Hematopoietic multipotent progenitor cell treated with erythropoietin and hydrocortisone succinate and interleukin-3 and kit ligand, for 15 days (in vitro differentiated cells): ENCODE measurements around the gene CSTPP1.
A peak's percentile ranks its signal among the peaks of the same experiment; 100 is the strongest.
"Not testable (repeated sequence)": the region's sequence is repeated elsewhere in the genome, so short reads cannot be mapped to it uniquely, and the experiment has no call there.

ENCODE experiments used
- DNase-seq: peaks from one replicate; pipeline ENCODE4 v3.0.0-alpha.2; 2015; ENCODE audit warnings: low spot score

The CSTPP1 gene

DNA sequence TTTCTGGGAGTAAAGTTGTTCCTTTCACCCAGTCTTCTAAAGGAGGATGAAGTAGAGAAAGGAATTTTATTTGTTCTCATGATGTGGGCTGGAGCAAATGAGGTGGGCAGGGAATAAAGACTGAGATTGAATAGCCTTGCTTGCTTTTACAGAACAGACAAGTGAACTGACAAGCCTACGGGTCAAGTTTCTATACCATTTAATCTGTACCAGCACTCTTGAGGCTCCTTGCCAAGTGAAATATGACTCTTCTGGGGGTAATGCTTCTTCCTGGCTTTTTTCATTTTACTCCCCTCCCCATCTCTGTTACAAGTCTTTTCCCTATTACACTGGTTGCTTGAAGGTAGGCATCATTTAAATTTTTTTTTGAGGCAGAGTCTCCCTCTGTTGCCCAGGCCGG is 54.8 kb downstream of the CSTPP1 start:
- no peak for DNase-seq

DNA sequence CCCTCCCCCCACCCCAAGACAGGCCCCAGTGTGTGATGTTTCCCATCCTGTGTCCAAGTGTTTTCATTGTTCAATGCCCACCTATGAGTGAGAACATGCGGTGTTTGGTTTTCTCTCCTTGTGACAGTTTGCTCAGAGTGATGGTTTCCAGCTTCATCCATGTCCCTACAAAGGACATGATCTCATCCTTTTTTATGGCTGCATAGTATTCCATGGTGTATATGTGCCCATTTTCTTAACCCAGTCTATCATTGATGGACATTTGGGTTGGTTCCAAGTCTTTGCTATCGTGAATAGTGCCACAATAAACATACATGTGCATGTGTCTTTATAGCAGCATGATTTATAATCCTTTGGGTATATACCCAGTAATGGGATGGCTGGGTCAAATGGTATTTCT is 55.8 kb downstream of the CSTPP1 start:
- not testable (repeated sequence) for DNase-seq

DNA sequence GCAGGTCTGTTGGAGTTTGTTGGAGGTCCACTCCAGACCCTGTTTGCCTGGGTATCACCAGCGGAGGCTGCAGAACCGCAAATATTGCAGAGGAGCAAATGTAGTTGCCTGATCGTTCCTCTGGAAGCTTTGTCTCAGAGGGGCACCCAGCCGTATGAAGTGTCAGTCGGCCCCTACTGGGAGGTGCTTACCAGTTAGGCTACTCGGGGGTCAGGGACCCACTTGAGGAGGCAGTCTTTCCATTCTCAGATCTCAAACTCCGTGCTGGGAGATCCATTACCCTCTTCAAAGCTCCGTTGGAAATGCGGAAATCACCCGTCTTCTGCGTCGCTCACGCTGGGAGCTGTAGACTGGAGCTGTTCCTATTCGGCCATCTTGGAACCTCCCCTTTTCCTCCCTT is 61.2 kb downstream of the CSTPP1 start:
- not testable (repeated sequence) for DNase-seq

DNA sequence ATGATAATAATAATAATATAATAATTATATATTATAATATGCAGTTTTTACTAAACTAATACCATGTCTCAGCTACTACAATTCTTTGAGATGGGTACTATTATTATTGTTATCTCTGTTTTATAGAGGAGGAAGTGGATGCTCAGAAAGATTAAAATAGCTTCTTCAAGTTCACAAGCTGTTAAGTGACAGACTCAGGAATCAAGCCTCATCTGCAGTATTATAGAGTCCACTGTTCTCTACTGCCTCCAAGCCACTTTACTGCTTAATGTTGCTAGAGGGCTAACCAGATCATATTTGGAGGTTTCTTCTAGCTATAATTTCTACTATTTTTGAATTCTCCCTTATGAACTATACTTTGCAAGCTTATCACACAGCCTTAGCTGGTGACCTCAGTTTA is 62.7 kb downstream of the CSTPP1 start:
- no peak for DNase-seq

- no peak for DNase-seq
Measured at GRCh38 chr11:47000033-47000432, 63.5 kb downstream of the CSTPP1 start.

- DNase-seq, result no peak
Measured at GRCh38 chr11:47001781-47002181, 65.2 kb downstream of the CSTPP1 start.

GRCh38 chr11:47002390-47002789 is 65.8 kb downstream of the CSTPP1 start:
- no peak for DNase-seq

GRCh38 chr11:47003180-47003877 is 66.8 kb downstream of the CSTPP1 start:
- DNase-seq, result no peak

DNA sequence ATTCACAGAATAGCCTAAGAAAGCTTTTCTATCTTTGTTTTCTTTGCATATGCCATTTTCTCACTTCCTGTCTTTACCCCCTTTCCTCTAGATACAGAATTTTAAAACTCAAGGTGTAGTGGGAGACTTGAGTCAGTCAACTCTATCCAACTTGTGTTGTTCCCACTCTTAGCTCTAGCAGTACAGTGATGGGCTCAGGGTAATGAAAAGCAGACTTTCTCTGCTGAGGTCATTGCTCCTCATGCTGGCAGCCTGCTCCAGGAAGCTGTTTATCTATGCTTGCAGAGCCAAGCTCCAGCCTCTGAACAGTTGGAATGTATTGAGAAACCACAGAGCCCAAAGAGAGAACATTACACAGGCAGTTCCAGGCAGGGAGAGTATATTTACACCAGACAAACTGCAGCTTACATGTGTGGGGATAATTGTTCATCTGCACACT is 68.1 kb downstream of the CSTPP1 start:
- DNase-seq, result peak; percentile 54

DNA sequence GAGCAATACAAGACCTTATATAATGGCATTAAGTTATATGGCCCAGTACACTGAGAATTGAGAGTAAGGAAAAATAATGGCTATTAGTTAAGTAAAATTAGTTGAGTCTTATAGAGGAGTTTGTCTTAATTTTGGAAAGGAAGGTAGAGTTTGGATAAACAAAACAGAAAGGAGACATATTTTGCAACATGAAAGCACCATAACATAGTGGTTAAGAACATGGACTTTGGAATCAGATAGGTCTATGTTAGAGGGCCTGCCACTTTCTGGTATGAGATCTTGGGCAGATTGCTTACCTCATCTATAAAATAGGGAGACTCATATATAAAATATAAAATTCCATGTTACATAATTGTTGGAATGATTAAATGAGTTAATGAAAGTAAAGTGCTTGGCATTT is 68.9 kb downstream of the CSTPP1 start:
- no peak for DNase-seq

GRCh38 chr11:47007579-47007978 is 71.0 kb downstream of the CSTPP1 start:
- no peak for DNase-seq

- no peak for DNase-seq
Measured at GRCh38 chr11:47010179-47010578, 73.6 kb downstream of the CSTPP1 start.

GRCh38 chr11:47014097-47014496 is 77.5 kb downstream of the CSTPP1 start:
- no peak for DNase-seq

GRCh38 chr11:47018637-47019036 is 82.1 kb downstream of the CSTPP1 start:
- DNase-seq, result no peak

DNA sequence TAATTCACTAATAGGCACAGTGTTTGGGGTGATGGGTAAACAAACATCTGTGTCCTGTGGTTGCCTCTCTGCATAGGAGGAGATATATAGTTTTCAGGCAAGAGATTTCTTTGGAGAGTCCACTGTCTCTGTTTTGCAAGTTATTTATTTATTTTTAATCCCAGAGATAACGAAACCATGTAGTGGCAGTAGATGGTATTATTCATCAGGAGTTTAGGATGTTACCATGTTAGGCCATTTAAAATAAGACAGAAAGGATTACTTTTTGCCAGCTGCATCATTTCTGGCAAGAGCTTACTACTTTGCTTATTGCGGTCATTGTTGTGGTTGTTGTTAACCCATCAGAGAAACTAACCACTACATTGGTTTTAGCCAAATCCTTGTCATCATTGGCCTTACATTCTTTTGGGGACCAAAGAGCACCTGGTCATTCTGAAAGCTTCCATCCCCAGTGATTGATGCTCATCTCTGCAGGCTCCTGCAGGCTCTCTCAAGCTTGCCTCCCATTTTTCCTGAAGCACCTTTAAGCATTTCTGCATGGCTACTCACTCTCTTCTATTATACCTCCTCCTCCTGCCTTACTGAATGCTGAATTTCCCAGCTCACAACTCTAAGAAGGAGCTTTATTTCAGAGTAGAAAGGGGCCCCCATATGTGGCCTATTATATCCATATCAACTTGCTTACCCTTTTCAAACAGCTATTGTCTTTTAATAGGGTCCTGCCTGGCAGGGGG is 84.4 kb downstream of the CSTPP1 start:
- no peak for DNase-seq

DNA sequence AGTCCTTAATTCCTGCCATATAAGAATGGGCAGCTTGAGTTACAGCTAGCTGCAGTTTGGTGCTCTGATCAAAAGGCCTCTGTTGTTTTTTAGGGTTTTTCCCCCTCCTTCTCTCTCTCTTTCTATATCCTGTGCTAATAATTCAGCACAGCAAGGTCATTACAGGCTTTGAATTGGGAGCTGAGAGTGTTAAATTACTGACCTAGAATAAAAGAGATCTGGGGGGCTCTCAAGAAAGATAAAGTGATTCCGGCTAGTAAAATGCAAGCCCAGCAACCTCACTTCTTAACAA is 84.9 kb downstream of the CSTPP1 start:
- DNase-seq, result no peak

DNA sequence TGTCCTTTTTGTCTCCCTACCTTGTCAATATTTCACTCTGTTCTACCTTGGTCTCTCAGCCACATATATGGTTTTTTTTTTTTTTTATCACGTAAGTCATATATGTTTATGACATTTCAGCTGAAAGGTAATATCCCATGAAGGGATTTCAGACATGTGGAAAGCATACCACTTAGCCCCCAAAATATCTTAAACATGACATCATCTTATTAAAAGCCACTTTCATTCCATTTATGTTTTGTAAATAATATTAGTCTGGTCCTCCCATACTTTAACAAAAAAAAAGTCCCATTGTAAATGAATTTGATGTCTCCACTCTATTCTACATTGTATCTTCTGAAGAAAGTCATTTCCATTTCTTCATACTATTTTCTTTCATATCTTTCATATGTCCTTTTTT is 85.4 kb downstream of the CSTPP1 start:
- DNase-seq, result no peak

GRCh38 chr11:47028195-47029093 is 91.9 kb downstream of the CSTPP1 start:
- DNase-seq, result no peak

DNA sequence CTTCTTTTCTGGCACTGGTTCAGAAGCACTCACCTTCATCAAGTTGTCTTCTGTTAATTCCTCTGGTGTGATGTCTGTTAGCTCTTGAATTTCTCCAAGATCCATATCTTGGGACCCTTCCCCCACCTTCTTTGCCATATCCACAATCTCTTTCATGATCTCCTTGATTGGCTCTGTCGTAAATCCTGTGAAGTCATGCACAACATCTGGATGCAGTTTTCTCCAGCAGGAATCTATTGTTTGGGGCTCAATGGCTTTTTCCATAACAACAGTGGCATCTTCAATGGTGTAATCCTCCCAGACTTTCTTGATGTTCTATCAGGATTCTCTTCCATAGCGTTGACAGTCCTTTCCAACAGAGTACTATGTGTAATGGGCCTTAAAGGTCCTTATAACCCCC is 96.9 kb downstream of the CSTPP1 start:
- DNase-seq, result no peak

DNA sequence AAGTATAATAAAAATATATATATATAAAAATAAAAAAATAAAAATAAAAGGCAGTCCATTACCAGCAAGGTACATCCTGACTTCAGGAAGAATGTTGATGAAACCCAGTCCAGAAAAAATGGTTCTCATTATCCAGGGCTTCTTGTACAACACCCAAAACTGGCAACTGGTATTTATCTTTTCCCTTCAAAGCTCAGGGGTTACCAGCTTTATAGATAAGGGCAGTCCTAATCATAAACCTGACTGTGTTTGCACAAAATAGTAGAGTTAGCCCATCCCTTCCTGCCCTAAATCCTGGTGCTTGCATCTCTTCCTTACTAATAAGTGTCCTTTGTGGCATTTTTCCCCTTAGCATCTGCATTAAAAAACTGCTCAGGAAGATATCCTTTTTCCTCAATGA is 97.5 kb downstream of the CSTPP1 start:
- DNase-seq, result no peak

GRCh38 chr11:47035108-47035507 is 98.5 kb downstream of the CSTPP1 start:
- no peak for DNase-seq

DNA sequence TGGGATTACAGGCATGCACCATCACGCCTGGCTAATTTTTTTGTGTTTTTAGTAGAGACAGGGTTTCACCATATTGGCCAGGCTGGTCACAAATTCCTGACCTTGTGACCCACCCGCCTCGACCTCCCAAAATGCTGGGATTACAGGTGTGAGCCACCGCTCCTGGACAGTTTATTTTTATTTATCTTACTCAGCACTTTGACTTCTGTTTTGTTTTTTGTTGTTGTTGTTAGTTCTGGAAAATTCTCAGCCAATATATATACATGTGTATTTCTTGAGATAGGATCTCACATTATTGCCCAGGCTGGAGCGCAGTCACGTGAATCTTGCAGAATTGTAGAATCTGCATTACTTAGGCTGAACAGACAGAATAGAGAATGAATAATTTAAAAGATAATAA is 107.6 kb downstream of the CSTPP1 start:
- no peak for DNase-seq

DNA sequence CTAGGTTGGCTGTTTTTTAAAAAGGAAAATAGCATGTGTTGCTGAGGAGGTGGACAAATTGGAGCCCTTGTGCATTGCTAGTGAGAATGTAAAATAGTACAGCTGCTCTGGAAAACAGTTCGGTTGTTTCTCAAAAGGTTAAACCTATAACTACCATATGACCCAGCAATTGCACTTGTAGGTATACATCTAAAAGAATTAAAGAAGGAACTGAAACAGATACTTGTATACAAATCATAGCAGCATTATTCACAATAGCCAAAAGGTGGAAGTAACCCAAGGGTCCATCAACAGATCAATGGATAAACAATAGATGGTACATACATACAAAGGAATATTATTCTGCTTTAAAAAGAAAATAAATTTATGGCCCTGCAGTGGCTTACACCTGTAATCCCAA is 111.4 kb downstream of the CSTPP1 start:
- no peak for DNase-seq
